PC-3 (cell line): Measurements from ENCODE around the gene DMAC2. TPM values are rescaled to one million over a fixed set of nuclear protein-coding genes. Genes with fewer than 3 reads are reported as not detected.

Experiments used
- ATAC-seq: fragments of 200-7000 bp; cut with Tn5 transposase; 2 replicates; pipeline ENCODE4 v1.9.1; 2020; ENCODE audit warnings: mild to moderate bottlenecking, moderate library complexity
- BruUV-seq: library from RNA; stranded (reverse); fragments of 400-500 nt; replicated peaks from 2 replicates; lab custom pipeline; 2021; lab: Mats Ljungman, UMichigan
- CTCF ChIA-PET: fragments of 300-600 bp; sonication (Branson Sonifier 250); formaldehyde crosslinking; loops from one replicate; lab custom pipeline; 2022; ENCODE audit warnings: antibody characterized with exemption; lab: Charles Lee
- POLR2A ChIA-PET: fragments of 300-600 bp; sonication (Branson Sonifier 250); formaldehyde crosslinking; loops from one replicate; lab custom pipeline; 2022; ENCODE audit warnings: antibody characterized with exemption; ENCODE audit not compliant: unreplicated experiment; lab: Charles Lee
- DNase-seq: peaks from one replicate; pipeline ENCODE4 v3.0.0-alpha.2; 2015
- H2AFZ ChIP-seq: fragments of 300-600 bp; sonication (generic); 2 replicates; pipeline ENCODE4 v1.6.0; 2016; ENCODE audit warnings: antibody characterized with exemption, low read length
- H3F3A ChIP-seq: fragments of 300-600 bp; sonication (generic); one replicate; pipeline ENCODE4 v1.6.0; 2017; ENCODE audit warnings: antibody characterized with exemption, low read length, control low read depth, mild to moderate bottlenecking; ENCODE audit not compliant: unreplicated experiment
- H3K27ac ChIP-seq: fragments of 300-600 bp; sonication (generic); 2 replicates; pipeline ENCODE4 v1.5.1; 2016; ENCODE audit warnings: mild to moderate bottlenecking, low read length
- H3K27me3 ChIP-seq: fragments of 300-600 bp; sonication (generic); 2 replicates; pipeline ENCODE4 v1.6.1; 2016; ENCODE audit warnings: low read length, mixed read lengths
- H3K36me3 ChIP-seq: fragments of 300-600 bp; sonication (generic); 2 replicates; pipeline ENCODE4 v1.6.1; 2016; ENCODE audit warnings: low read depth, mixed run types, low read length, mixed read lengths
- H3K4me1 ChIP-seq: fragments of 300-600 bp; sonication (generic); 2 replicates; pipeline ENCODE4 v1.5.1; 2016; ENCODE audit warnings: low read length; ENCODE audit not compliant: insufficient read depth
- H3K4me2 ChIP-seq: fragments of 300-600 bp; sonication (generic); 2 replicates; pipeline ENCODE4 v1.6.0; 2016; ENCODE audit warnings: low read length
- H3K4me3 ChIP-seq: fragments of 300-600 bp; sonication (generic); 2 replicates; pipeline ENCODE4 v1.5.1; 2016; ENCODE audit warnings: mild to moderate bottlenecking, low read length, mixed read lengths
- H3K79me2 ChIP-seq: fragments of 300-600 bp; sonication (generic); 2 replicates; pipeline ENCODE4 v1.6.1; 2017; ENCODE audit warnings: low read length, mixed read lengths
- H3K9ac ChIP-seq: fragments of 300-600 bp; sonication (generic); 2 replicates; pipeline ENCODE4 v1.6.0; 2016; ENCODE audit warnings: mild to moderate bottlenecking, low read length
- H3K9me2 ChIP-seq: fragments of 300-600 bp; sonication (generic); replicated peaks from 2 replicates; pipeline ENCODE4 v1.6.1; 2016; ENCODE audit warnings: mixed run types, low read length, mixed read lengths
- H3K9me3 ChIP-seq: fragments of 300-600 bp; sonication (generic); 2 replicates; pipeline ENCODE4 v1.6.1; 2016; ENCODE audit warnings: low read length, mixed read lengths
- H4K20me1 ChIP-seq: fragments of 300-600 bp; sonication (generic); 2 replicates; pipeline ENCODE4 v1.6.1; 2016; ENCODE audit warnings: low read length, mixed read lengths
- EZH2 ChIP-seq: fragments of 300-600 bp; sonication (generic); IDR thresholded peaks from one replicate; pipeline ENCODE4 v1.6.1; 2017; ENCODE audit warnings: antibody characterized with exemption, mild to moderate bottlenecking, low read length; ENCODE audit not compliant: unreplicated experiment
- EZH2phosphoT487 ChIP-seq: fragments of 300-600 bp; sonication (generic); IDR thresholded peaks from 2 replicates; pipeline ENCODE4 v1.6.1; 2018; ENCODE audit warnings: mild to moderate bottlenecking, antibody characterized with exemption, low read length, borderline replicate concordance
- intact Hi-C: fragments of 100-400 bp; cut with micrococcal nuclease; formaldehyde crosslinking; loops from 2 replicates; pipeline ENCODE4 v1.9.0; 2023
- total RNA-seq: library from RNA; depleted of rRNA; stranded (reverse); fragments of >200 nt; gene quantifications from 2 replicates; pipeline ENCODE4 v1.2.3, GENCODE V29; 2014
- TF ChIP-seq, protein P1 (sequence below): fragments of 300-600 bp; sonication (generic); conservative IDR thresholded peaks from 2 replicates; pipeline ENCODE4 v1.5.1; 2017; ENCODE audit warnings: antibody characterized with exemption, low read depth, mild to moderate bottlenecking, low read length

Gene DMAC2
- total RNA-seq, 1 experiment from 2014 or later = 36.8 TPM

DNA sequence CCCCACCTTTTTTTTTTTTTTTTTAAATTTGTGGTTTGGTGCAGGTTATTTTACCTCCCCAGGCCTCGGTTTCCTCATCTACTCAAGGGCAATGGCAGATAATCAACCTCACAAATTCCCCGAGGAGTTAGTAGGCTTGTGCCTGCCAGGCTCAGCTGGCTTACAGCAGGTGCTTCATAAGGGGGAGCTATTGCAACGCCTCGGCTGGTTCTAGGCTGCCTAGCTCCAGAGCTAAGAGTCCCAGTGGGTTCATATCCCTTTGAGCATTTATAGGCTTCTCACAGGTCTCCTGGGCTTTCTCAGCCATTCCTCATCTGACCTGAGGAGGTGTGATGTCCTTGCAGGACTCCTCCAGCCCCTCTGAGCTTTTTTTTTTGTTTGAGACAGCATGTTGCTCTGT is 31.5 kb downstream of the DMAC2 start:
- POLR2A ChIA-PET = no interaction called here
- Histone ChIP-seq H3K36me3 (no peaks in the 10 kb centered on the region), H3K9me2 (no peaks in the 10 kb centered on the region), H3K4me1 (peaks cover 9% of the 10 kb centered on the region), H3K9me3 (no peaks in the 10 kb centered on the region), H2AFZ (no peak overlapping the region), H3K9ac (no peak overlapping the region), H4K20me1 (no peaks in the 10 kb centered on the region), H3K79me2 (no peaks in the 10 kb centered on the region), H3K4me3 (no peak overlapping the region), H3K27me3 (no peaks in the 10 kb centered on the region), H3K4me2 (no peak overlapping the region), H3K27ac (no peak overlapping the region), H3F3A (no peaks in the 10 kb centered on the region)
- ATAC-seq (no peak), DNase-seq (no peak)
- intact Hi-C loops = no loop called here
- CTCF ChIA-PET = interaction anchor here (0.6 kb wide), 1 partner anchor 98 kb away, joined by 5 read pairs; no protein-coding TSS in a partner anchor
- TF ChIP-seq, protein P1, sequence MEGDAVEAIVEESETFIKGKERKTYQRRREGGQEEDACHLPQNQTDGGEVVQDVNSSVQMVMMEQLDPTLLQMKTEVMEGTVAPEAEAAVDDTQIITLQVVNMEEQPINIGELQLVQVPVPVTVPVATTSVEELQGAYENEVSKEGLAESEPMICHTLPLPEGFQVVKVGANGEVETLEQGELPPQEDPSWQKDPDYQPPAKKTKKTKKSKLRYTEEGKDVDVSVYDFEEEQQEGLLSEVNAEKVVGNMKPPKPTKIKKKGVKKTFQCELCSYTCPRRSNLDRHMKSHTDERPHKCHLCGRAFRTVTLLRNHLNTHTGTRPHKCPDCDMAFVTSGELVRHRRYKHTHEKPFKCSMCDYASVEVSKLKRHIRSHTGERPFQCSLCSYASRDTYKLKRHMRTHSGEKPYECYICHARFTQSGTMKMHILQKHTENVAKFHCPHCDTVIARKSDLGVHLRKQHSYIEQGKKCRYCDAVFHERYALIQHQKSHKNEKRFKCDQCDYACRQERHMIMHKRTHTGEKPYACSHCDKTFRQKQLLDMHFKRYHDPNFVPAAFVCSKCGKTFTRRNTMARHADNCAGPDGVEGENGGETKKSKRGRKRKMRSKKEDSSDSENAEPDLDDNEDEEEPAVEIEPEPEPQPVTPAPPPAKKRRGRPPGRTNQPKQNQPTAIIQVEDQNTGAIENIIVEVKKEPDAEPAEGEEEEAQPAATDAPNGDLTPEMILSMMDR = no peak
- no peak for TF ChIP-seq EZH2phosphoT487
- BruUV-seq = no TSS peak

DNA sequence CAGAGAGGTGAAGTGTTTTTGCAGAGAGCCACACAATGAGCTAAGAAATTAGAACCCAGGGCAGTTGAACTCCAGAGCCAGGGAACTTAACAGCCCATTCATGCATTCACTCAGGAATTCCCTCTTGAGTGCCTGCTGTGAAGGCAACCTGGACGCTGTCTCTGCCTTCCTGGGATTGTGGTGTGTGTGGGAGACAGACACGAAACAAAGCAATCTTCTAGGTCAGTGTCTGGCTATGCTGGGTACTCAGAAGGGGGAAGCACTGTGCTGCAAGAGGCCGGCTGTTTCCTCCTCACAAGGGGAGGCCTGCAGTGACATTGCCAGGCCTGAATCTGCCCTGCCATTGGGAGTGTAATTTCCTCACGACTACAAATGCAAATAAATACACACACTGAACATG is 32.4 kb downstream of the DMAC2 start:
- Histone ChIP-seq H2AFZ (no peak overlapping the region), H3K27me3 (no peaks in the 10 kb centered on the region), H3K36me3 (no peaks in the 10 kb centered on the region), H3K4me3 (no peak overlapping the region), H3K9ac (no peak overlapping the region), H3K9me3 (no peaks in the 10 kb centered on the region), H3K4me1 (peaks cover 9% of the 10 kb centered on the region), H3K79me2 (no peaks in the 10 kb centered on the region), H3F3A (no peaks in the 10 kb centered on the region), H3K27ac (no peak overlapping the region), H4K20me1 (no peaks in the 10 kb centered on the region), H3K4me2 (no peak overlapping the region), H3K9me2 (no peaks in the 10 kb centered on the region)
- DNase-seq (no peak), ATAC-seq (no peak)
- TF ChIP-seq EZH2 = no peak
- TF ChIP-seq EZH2phosphoT487 = no peak
- TF ChIP-seq, protein P1 = no peak
- ChIA-PET CTCF (no interaction called here), POLR2A (no interaction called here)
- no TSS peak for BruUV-seq
- intact Hi-C loops = no loop called here

DNA sequence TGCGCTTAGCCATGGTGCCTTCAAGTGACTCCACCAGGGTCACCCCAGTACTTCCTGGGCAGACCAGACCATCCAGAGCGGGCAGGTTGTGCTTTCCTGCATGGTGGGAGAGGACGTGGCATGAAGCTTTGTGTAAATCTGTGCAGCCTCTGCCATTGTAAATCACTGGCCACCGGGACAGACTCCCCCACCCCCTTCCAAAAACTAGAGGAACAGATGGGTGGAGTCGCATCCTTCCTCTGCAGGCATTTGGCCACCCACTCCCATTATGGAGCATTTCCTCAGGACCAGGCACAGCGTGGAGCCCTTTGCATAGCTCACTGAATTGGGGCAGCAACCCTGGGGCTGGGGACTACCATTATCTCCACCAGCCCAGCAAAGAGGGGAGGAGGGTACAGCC is 33.9 kb downstream of the DMAC2 start:
- CTCF ChIA-PET = no interaction called here
- H3K27ac ChIP-seq = no peak overlapping the region
- intact Hi-C loops = no loop called here
- no peak for TF ChIP-seq EZH2
- TF ChIP-seq EZH2phosphoT487 = no peak
- TF ChIP-seq, protein P1 = no peak
- H3K27me3 ChIP-seq = no peaks in the 10 kb centered on the region
- POLR2A ChIA-PET = no interaction called here
- no peak for ATAC-seq
- no peaks in the 10 kb centered on the region for H3K9me2 ChIP-seq
- no peak overlapping the region for H3K4me3 ChIP-seq
- H2AFZ ChIP-seq = no peak overlapping the region
- H3K79me2 ChIP-seq = no peaks in the 10 kb centered on the region
- BruUV-seq = no TSS peak
- H3K4me2 ChIP-seq = no peak overlapping the region
- no peak overlapping the region for H3K9ac ChIP-seq
- H3K4me1 ChIP-seq = peaks cover 9% of the 10 kb centered on the region
- DNase-seq = no peak
- no peaks in the 10 kb centered on the region for H3K9me3 ChIP-seq
- H3F3A ChIP-seq = no peaks in the 10 kb centered on the region
- no peaks in the 10 kb centered on the region for H3K36me3 ChIP-seq
- H4K20me1 ChIP-seq = no peaks in the 10 kb centered on the region
